Measurements from ENCODE around the gene ZNF74.

Gene ZNF74

GRCh38 chr22:20456722-20457076 lies 62.7 kb downstream of the ZNF74 start:
- Histone ChIP-seq H3K4me1 (ENCODE audit: insufficient read depth, low read length) (peaks cover 7% of the 10 kb centered on the region; the same call in 1 of the 2 replicates), H2AFZ (ENCODE audit: low read depth, low read length) (peak overlapping the region; percentile 80), H3K79me2 (ENCODE audit: insufficient read depth, low read length) (no peaks in the 10 kb centered on the region), H3K9me3 (ENCODE audit: insufficient read depth, low read length, severe bottlenecking) (no peaks in the 10 kb centered on the region), H3K27me3 (ENCODE audit: insufficient read depth, low read length, poor library complexity) (no peaks in the 10 kb centered on the region), H3K4me3 (ENCODE audit: low read depth in 1 of 2, low read length in 2 of 2) (no peak overlapping the region), H3K4me2 (ENCODE audit: insufficient read depth, low read length) (no peak overlapping the region), H3K27ac (ENCODE audit: low read length) (peak overlapping the region; percentile 59), H3K9ac (ENCODE audit: low read depth, low read length) (0 out of 2 replicates have a peak overlapping the region, but pooled peaks have one; percentile 1), H3K36me3 (ENCODE audit: insufficient read depth, low read length) (peaks cover 36% of the 10 kb centered on the region), H4K20me1 (ENCODE audit: insufficient read depth, low read length) (no peaks in the 10 kb centered on the region)
- ATAC-seq (ENCODE audit: insufficient read depth, low read depth) (0 out of 3 replicates have a peak, but pooled peaks have one; percentile 9), DNase-seq (no peak)
- TF ChIP-seq EZH2 (IDR thresholded peaks at IDR 0.05; ENCODE audit: borderline replicate concordance, low read depth, low read length, severe bottlenecking) (no peak), CTCF (IDR thresholded peaks at IDR 0.05; ENCODE audit: borderline replicate concordance, extremely low read depth, low read length, poor library complexity, severe bottlenecking) (no peak)

DNA sequence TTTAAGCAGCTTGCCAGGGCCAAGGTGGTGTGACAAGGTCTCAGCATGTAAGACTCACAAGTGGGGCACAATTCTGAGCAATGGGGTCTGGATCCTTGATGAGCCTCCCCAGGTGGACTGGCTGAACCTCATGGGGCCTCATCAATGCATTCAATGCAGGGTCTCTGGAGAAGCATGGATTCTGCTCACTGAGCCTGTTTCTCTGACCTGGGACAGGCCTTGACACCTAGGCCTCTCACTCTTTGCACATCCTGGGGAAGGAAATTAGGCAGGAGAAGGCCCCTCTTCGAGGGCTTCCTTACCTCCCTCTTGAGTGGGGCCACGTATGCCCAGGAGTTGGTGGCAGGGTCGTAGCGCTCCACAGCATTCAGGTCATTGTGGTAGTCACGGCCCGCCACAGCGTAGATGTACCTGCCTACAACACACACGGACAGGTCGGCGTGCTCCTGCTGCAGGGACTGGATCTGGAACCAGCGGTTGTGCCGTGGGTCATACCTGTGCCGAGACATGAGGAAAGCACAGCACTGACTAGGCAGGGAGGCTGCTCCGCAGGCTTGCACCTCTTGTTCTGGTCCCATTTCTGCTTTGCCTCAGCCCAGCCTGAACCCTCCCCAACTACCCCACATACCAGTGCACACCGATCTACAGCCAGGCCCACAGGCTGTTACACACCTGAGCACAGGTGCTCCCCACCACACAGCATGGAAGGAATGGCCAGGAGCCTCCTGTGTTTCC lies 63.7 kb downstream of the ZNF74 start:
- peaks cover 36% of the 10 kb centered on the region for H3K36me3 ChIP-seq (ENCODE audit: insufficient read depth, low read length)
- H3K9me3 ChIP-seq (ENCODE audit: insufficient read depth, low read length, severe bottlenecking), result no peaks in the 10 kb centered on the region
- H3K4me3 ChIP-seq (ENCODE audit: low read depth in 1 of 2, low read length in 2 of 2), result no peak overlapping the region
- no peak overlapping the region for H3K27ac ChIP-seq (ENCODE audit: low read length)
- no peaks in the 10 kb centered on the region for H3K79me2 ChIP-seq (ENCODE audit: insufficient read depth, low read length)
- no peaks in the 10 kb centered on the region for H3K27me3 ChIP-seq (ENCODE audit: insufficient read depth, low read length, poor library complexity)
- ATAC-seq (ENCODE audit: insufficient read depth, low read depth) (no peak), DNase-seq (no peak)
- no peak overlapping the region for H3K9ac ChIP-seq (ENCODE audit: low read depth, low read length)
- H3K4me2 ChIP-seq (ENCODE audit: insufficient read depth, low read length), result no peak overlapping the region
- TF ChIP-seq EZH2 (IDR thresholded peaks at IDR 0.05; ENCODE audit: borderline replicate concordance, low read depth, low read length, severe bottlenecking), result no peak
- TF ChIP-seq CTCF (IDR thresholded peaks at IDR 0.05; ENCODE audit: borderline replicate concordance, extremely low read depth, low read length, poor library complexity, severe bottlenecking), result no peak
- peaks cover 7% of the 10 kb centered on the region; the same call in 1 of the 2 replicates for H3K4me1 ChIP-seq (ENCODE audit: insufficient read depth, low read length)
- no peak overlapping the region for H2AFZ ChIP-seq (ENCODE audit: low read depth, low read length)
- H4K20me1 ChIP-seq (ENCODE audit: insufficient read depth, low read length), result no peaks in the 10 kb centered on the region

Data from DND-41 (cell line).